GM23248 (cell line): ENCODE results near the gene TBC1D14. TPM values are rescaled to one million over a fixed set of nuclear protein-coding genes. Genes with fewer than 3 reads are reported as not detected.
A peak's percentile ranks its signal among the peaks of the same experiment; 100 is the strongest.

Source experiments
- DNase-seq: peaks from one replicate; pipeline ENCODE4 v3.0.0-alpha.2; 2015
- H2AFZ ChIP-seq: fragments of 200-600 bp; sonication (generic); 2 replicates; pipeline ENCODE4 v1.6.1; 2016; ENCODE audit warnings: antibody characterized with exemption
- H3F3A ChIP-seq: fragments of 200-600 bp; sonication (generic); 2 replicates; pipeline ENCODE4 v1.6.1; 2016; ENCODE audit warnings: mild to moderate bottlenecking, antibody characterized with exemption, mixed run types; ENCODE audit not compliant: insufficient read depth
- H3K27ac ChIP-seq: fragments of 200-600 bp; sonication (generic); 2 replicates; pipeline ENCODE4 v1.5.1; 2016; ENCODE audit warnings: mild to moderate bottlenecking
- H3K27me3 ChIP-seq: fragments of 200-600 bp; sonication (generic); replicated peaks from 2 replicates; pipeline ENCODE4 v1.6.1; 2016; ENCODE audit warnings: mild to moderate bottlenecking; ENCODE audit not compliant: insufficient read depth
- H3K36me3 ChIP-seq: fragments of 200-600 bp; sonication (generic); 2 replicates; pipeline ENCODE4 v1.6.1; 2016; ENCODE audit warnings: low read depth, mild to moderate bottlenecking
- H3K4me1 ChIP-seq: fragments of 200-600 bp; sonication (generic); 2 replicates; pipeline ENCODE4 v1.6.1; 2016; ENCODE audit warnings: mild to moderate bottlenecking; ENCODE audit not compliant: insufficient read depth
- H3K4me2 ChIP-seq: fragments of 200-600 bp; sonication (generic); one replicate; pipeline ENCODE4 v1.6.1; 2016; ENCODE audit warnings: mild to moderate bottlenecking; ENCODE audit not compliant: unreplicated experiment
- H3K4me3 ChIP-seq: fragments of 200-600 bp; sonication (generic); 2 replicates; pipeline ENCODE4 v1.5.1; 2016; ENCODE audit warnings: mild to moderate bottlenecking
- H3K79me2 ChIP-seq: fragments of 200-600 bp; sonication (generic); 2 replicates; pipeline ENCODE4 v1.6.1; 2016; ENCODE audit warnings: mild to moderate bottlenecking; ENCODE audit not compliant: insufficient read depth
- H3K9ac ChIP-seq: fragments of 200-600 bp; sonication (generic); 2 replicates; pipeline ENCODE4 v1.6.1; 2016; ENCODE audit warnings: mild to moderate bottlenecking
- H3K9me2 ChIP-seq: fragments of 200-600 bp; sonication (generic); 2 replicates; pipeline ENCODE4 v1.6.1; 2016; ENCODE audit warnings: mixed run types, mild to moderate bottlenecking, moderate library complexity; ENCODE audit not compliant: insufficient read depth
- H3K9me3 ChIP-seq: fragments of 200-600 bp; sonication (generic); one replicate; pipeline ENCODE4 v1.6.1; 2017; ENCODE audit warnings: low read depth
- H4K20me1 ChIP-seq: fragments of 200-600 bp; sonication (generic); 2 replicates; pipeline ENCODE4 v1.6.0; 2016; ENCODE audit not compliant: insufficient read depth
- EZH2 ChIP-seq: fragments of 200-600 bp; sonication (generic); IDR thresholded peaks from 2 replicates; pipeline ENCODE4 v1.6.1; 2018; ENCODE audit warnings: antibody characterized with exemption, mild to moderate bottlenecking; ENCODE audit not compliant: insufficient read depth, poor library complexity, severe bottlenecking
- EZH2phosphoT487 ChIP-seq: fragments of 200-600 bp; sonication (generic); IDR thresholded peaks from 2 replicates; pipeline ENCODE4 v1.6.1; 2018; ENCODE audit warnings: antibody characterized with exemption, moderate library complexity, mild to moderate bottlenecking, low read depth; ENCODE audit not compliant: insufficient read depth
- WGBS, 2 experiments: methylation state at CpG; one replicate each; pipeline ENCODE4 v1.1.6; 2015 to 2017; ENCODE audit warnings: low lambda C conversion rate in 2 of 2, low coverage in 1 of 2; ENCODE audit errors: missing lambda C conversion rate in 2 of 2; 5-methylcytosine and 5-hydroxymethylcytosine counted together
- in situ Hi-C: fragments of 300-500 bp; cut with MboI; formaldehyde crosslinking; loops from 2 replicates; pipeline ENCODE4 v1.15.0; 2020
- polyA plus RNA-seq: library from polyadenylated mRNA; unstranded; fragments of >200 nt; fragmentation: Nextera tagmentation; extraction: Ambion mirVana; gene quantifications from 2 replicates; pipeline ENCODE4 v1.2.1, GENCODE V29; 2016
- total RNA-seq: library from RNA; depleted of rRNA; stranded (reverse); fragments of >200 nt; shearing (Covaris generic); gene quantifications from 2 replicates; pipeline ENCODE4 v1.2.3, GENCODE V29; 2014

TBC1D14 gene
- total and polyA plus RNA-seq, 2 experiments from 2014 or later, result 20.4 to 39.1 TPM

- Histone ChIP-seq H3K9me2 (no peaks in the 10 kb centered on the region), H3K36me3 (peaks cover 23% of the 10 kb centered on the region), H3K9me3 (no peaks in the 10 kb centered on the region), H3K9ac (no peak overlapping the region), H3K27ac (no peak overlapping the region), H3F3A (peaks cover 27% of the 10 kb centered on the region), H2AFZ (no peak overlapping the region), H3K4me3 (no peak overlapping the region), H4K20me1 (no peaks in the 10 kb centered on the region), H3K4me2 (no peak overlapping the region), H3K4me1 (peaks cover 10% of the 10 kb centered on the region), H3K27me3 (no peaks in the 10 kb centered on the region), H3K79me2 (peaks cover 99% of the 10 kb centered on the region)
- DNase-seq, result peak; percentile 27
- 94% methylated on average over 31 of the region's 31 CpGs for WGBS, 2 experiments
- in situ Hi-C loops, result no loop called here
- TF ChIP-seq EZH2, result no peak
These were observed 145.7 kb downstream of the TBC1D14 start for GRCh38 chr4:7055111-7055989.

- H3K4me1 ChIP-seq, result peaks cover 10% of the 10 kb centered on the region
- H3K79me2 ChIP-seq, result peaks cover 93% of the 10 kb centered on the region
- H3K4me3 ChIP-seq, result no peak overlapping the region
- no peaks in the 10 kb centered on the region for H4K20me1 ChIP-seq
- no peaks in the 10 kb centered on the region for H3K9me3 ChIP-seq
- WGBS, 2 experiments, result 93 to 96% methylated on average over 9 to 10 of the region's 10 CpGs
- H3F3A ChIP-seq, result peaks cover 29% of the 10 kb centered on the region
- DNase-seq, result no peak
- in situ Hi-C loops, result no loop called here
- peaks cover 30% of the 10 kb centered on the region for H3K36me3 ChIP-seq
- no peaks in the 10 kb centered on the region for H3K27me3 ChIP-seq
- H3K9ac ChIP-seq, result no peak overlapping the region
- no peak overlapping the region for H2AFZ ChIP-seq
- H3K4me2 ChIP-seq, result no peak overlapping the region
- no peaks in the 10 kb centered on the region for H3K9me2 ChIP-seq
- H3K27ac ChIP-seq, result no peak overlapping the region
- TF ChIP-seq EZH2, result no peak
- TF ChIP-seq EZH2phosphoT487, result no peak
These were observed 146.3 kb downstream of the TBC1D14 start for GRCh38 chr4:7055990-7056325.

GRCh38 chr4:7058792-7059191, 149.2 kb downstream of the TBC1D14 start:
- Histone ChIP-seq H2AFZ (no peak overlapping the region), H3K9me3 (no peaks in the 10 kb centered on the region), H3K36me3 (peaks cover 53% of the 10 kb centered on the region), H3K27me3 (no peaks in the 10 kb centered on the region), H3K79me2 (peaks cover 84% of the 10 kb centered on the region), H3K27ac (no peak overlapping the region), H3F3A (peaks cover 40% of the 10 kb centered on the region), H4K20me1 (no peaks in the 10 kb centered on the region), H3K9me2 (no peaks in the 10 kb centered on the region), H3K4me1 (no peaks in the 10 kb centered on the region), H3K4me3 (no peak overlapping the region), H3K4me2 (no peak overlapping the region), H3K9ac (no peak overlapping the region)
- no peak for DNase-seq
- 95 to 98% methylated on average over 3 of the region's 3 CpGs for WGBS, 2 experiments
- TF ChIP-seq EZH2phosphoT487, result no peak
- TF ChIP-seq EZH2, result no peak
- in situ Hi-C loops, result no loop called here

- Histone ChIP-seq H3K27me3 (no peaks in the 10 kb centered on the region), H3K79me2 (peaks cover 84% of the 10 kb centered on the region), H3K9me2 (no peaks in the 10 kb centered on the region), H3K4me3 (no peak overlapping the region), H3K9ac (no peak overlapping the region), H4K20me1 (no peaks in the 10 kb centered on the region), H3K4me1 (no peaks in the 10 kb centered on the region), H3F3A (peaks cover 40% of the 10 kb centered on the region), H3K36me3 (peaks cover 45% of the 10 kb centered on the region), H3K27ac (no peak overlapping the region), H3K9me3 (no peaks in the 10 kb centered on the region), H2AFZ (no peak overlapping the region), H3K4me2 (no peak overlapping the region)
- in situ Hi-C loops, result no loop called here
- TF ChIP-seq EZH2phosphoT487 (no peak), EZH2 (no peak)
- 90 to 92% methylated on average over 11 of the region's 11 CpGs for WGBS, 2 experiments
- no peak for DNase-seq
These were observed 150.0 kb downstream of the TBC1D14 start for GRCh38 chr4:7059662-7060061.
